AG04450 (cell line): ENCODE data around the gene AGAP6. TPM values are rescaled to one million over a fixed set of nuclear protein-coding genes. Genes with fewer than 3 reads are reported as not detected.
"Not testable (repeated sequence)": the region's sequence is repeated elsewhere in the genome, so short reads cannot be mapped to it uniquely, and the experiment has no call there.

Experiments used
- CTCF ChIA-PET: fragments of 300-600, 350-600 bp; formaldehyde crosslinking; extraction: SDS; loops from one replicate; lab custom pipeline; 2022; ENCODE audit warnings: antibody characterized with exemption, inconsistent platforms; lab: Charles Lee
- POLR2A ChIA-PET: fragments of 350-600 bp; formaldehyde crosslinking; extraction: SDS; loops from one replicate; lab custom pipeline; 2021; ENCODE audit warnings: antibody characterized with exemption, inconsistent platforms; lab: Yijun Ruan, JAX
- DNase-seq: peaks from one replicate; pipeline ENCODE4 v3.0.0-alpha.2; 2011; ENCODE audit warnings: low read depth, low spot score
- H3K27ac ChIP-seq: one replicate; pipeline ENCODE4 v1.5.1; 2012; ENCODE audit warnings: low read depth, low read length, control low read depth
- H3K27me3 ChIP-seq: one replicate; pipeline ENCODE4 v1.6.0; 2012; ENCODE audit warnings: low read length; ENCODE audit not compliant: control insufficient read depth, insufficient read depth
- H3K4me3 ChIP-seq: 2 replicates; pipeline ENCODE4 v1.5.1; 2011; ENCODE audit warnings: mild to moderate bottlenecking, low read depth, low read length, control low read depth
- H3K9me3 ChIP-seq: 2 replicates; pipeline ENCODE4 v1.5.1; 2012; ENCODE audit warnings: low read length; ENCODE audit not compliant: control insufficient read depth, insufficient read depth
- CTCF ChIP-seq: IDR thresholded peaks from 2 replicates; pipeline ENCODE4 v1.5.1; 2011; ENCODE audit warnings: low read depth, low read length, control low read depth, inconsistent platforms
- polyA plus RNA-seq: library from polyadenylated mRNA; depleted of rRNA; stranded (reverse); fragments of >200 nt; gene quantifications from 2 replicates; pipeline ENCODE4 v1.2.3, GENCODE V29; 2011

AGAP6 gene
- polyA plus RNA-seq, 1 experiment, result 7.9 TPM

DNA sequence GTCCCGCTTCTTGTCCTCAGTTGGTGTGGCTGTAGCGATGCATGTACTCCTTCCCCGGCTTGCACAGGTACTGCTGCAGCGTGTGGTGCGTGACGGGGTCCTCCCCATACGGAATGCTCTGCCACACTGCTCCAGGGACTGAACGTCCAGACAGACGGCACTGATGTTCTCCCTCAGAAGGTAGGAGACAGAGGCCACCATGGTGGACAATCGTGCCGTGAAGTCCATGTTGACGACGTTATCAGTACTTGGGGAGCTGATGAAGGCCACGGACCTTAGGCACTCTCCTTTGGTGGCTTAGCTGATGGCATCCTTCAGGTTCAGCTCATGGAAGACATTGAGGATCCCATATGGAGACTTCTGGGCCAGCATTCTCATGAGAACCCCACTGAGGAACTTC, 37.4 kb downstream of the AGAP6 start:
- ChIA-PET POLR2A (no interaction called here), CTCF (no interaction called here)
- Histone ChIP-seq H3K27ac (no peak overlapping the region), H3K4me3 (no peak overlapping the region), H3K27me3 (peaks cover 16% of the 10 kb centered on the region), H3K9me3 (no peaks in the 10 kb centered on the region)
- no peak for TF ChIP-seq CTCF
- DNase-seq, result no peak

- ChIA-PET POLR2A (no interaction called here), CTCF (no interaction called here)
- Histone ChIP-seq H3K27me3 (peaks cover 18% of the 10 kb centered on the region), H3K27ac (no peak overlapping the region), H3K4me3 (no peak overlapping the region), H3K9me3 (no peaks in the 10 kb centered on the region)
- no peak for TF ChIP-seq CTCF
- no peak for DNase-seq
These were observed 39.0 kb downstream of the AGAP6 start for GRCh38 chr10:50027195-50027594.

- POLR2A ChIA-PET, result no interaction called here
- Histone ChIP-seq H3K9me3 (no peaks in the 10 kb centered on the region), H3K27ac (no peak overlapping the region), H3K4me3 (no peak overlapping the region), H3K27me3 (peaks cover 10% of the 10 kb centered on the region)
- peak; percentile 39 for DNase-seq
- no peak for TF ChIP-seq CTCF
- CTCF ChIA-PET, result no interaction called here
These were observed 45.3 kb downstream of the AGAP6 start for GRCh38 chr10:50033481-50033880.

GRCh38 chr10:50035337-50035736, 47.1 kb downstream of the AGAP6 start:
- POLR2A ChIA-PET, CTCF ChIA-PET, H3K4me3 ChIP-seq, H3K27ac ChIP-seq, H3K27me3 ChIP-seq, H3K9me3 ChIP-seq: not testable (repeated sequence)
- DNase-seq, result peak; percentile 10

- DNase-seq, result no peak
- POLR2A ChIA-PET, result no interaction called here
- CTCF ChIA-PET, result interaction anchor here (0.6 kb wide), 1 partner anchor 468 kb away, joined by 3 read pairs; no protein-coding TSS in a partner anchor
These were observed 56.9 kb downstream of the AGAP6 start for GRCh38 chr10:50044941-50045664.

GRCh38 chr10:50046457-50046856, 58.3 kb downstream of the AGAP6 start:
- DNase-seq, POLR2A ChIA-PET, H3K9me3 ChIP-seq, CTCF ChIA-PET, H3K27me3 ChIP-seq, H3K27ac ChIP-seq, H3K4me3 ChIP-seq: not testable (repeated sequence)

More at GRCh38 chr10:50044941-50045664, 56.9 kb downstream of the AGAP6 start:
- TF ChIP-seq CTCF, result no peak
- Histone ChIP-seq H3K4me3 (no peak overlapping the region), H3K9me3 (no peaks in the 10 kb centered on the region), H3K27me3 (peaks cover 2% of the 10 kb centered on the region), H3K27ac (no peak overlapping the region)

GRCh38 chr10:50047594-50047993, 59.4 kb downstream of the AGAP6 start:
- DNase-seq, H3K27ac ChIP-seq, H3K4me3 ChIP-seq, CTCF ChIA-PET, POLR2A ChIA-PET, H3K27me3 ChIP-seq, H3K9me3 ChIP-seq: not testable (repeated sequence)

- H3K27ac ChIP-seq, H3K9me3 ChIP-seq, DNase-seq, POLR2A ChIA-PET, H3K27me3 ChIP-seq, H3K4me3 ChIP-seq: not testable (repeated sequence)
- CTCF ChIA-PET, result interaction anchor here (0.7 kb wide), 1 partner anchor 513 kb away, joined by 3 read pairs; no protein-coding TSS in a partner anchor
These were observed 63.9 kb downstream of the AGAP6 start for GRCh38 chr10:50051995-50052660.
